ENCODE results near the gene ANAPC1. TPM values are rescaled to one million over a fixed set of nuclear protein-coding genes. Genes with fewer than 3 reads are reported as not detected.
"Not testable (repeated sequence)": the region's sequence is repeated elsewhere in the genome, so short reads cannot be mapped to it uniquely, and the experiment has no call there.

The ANAPC1 gene, protein sequence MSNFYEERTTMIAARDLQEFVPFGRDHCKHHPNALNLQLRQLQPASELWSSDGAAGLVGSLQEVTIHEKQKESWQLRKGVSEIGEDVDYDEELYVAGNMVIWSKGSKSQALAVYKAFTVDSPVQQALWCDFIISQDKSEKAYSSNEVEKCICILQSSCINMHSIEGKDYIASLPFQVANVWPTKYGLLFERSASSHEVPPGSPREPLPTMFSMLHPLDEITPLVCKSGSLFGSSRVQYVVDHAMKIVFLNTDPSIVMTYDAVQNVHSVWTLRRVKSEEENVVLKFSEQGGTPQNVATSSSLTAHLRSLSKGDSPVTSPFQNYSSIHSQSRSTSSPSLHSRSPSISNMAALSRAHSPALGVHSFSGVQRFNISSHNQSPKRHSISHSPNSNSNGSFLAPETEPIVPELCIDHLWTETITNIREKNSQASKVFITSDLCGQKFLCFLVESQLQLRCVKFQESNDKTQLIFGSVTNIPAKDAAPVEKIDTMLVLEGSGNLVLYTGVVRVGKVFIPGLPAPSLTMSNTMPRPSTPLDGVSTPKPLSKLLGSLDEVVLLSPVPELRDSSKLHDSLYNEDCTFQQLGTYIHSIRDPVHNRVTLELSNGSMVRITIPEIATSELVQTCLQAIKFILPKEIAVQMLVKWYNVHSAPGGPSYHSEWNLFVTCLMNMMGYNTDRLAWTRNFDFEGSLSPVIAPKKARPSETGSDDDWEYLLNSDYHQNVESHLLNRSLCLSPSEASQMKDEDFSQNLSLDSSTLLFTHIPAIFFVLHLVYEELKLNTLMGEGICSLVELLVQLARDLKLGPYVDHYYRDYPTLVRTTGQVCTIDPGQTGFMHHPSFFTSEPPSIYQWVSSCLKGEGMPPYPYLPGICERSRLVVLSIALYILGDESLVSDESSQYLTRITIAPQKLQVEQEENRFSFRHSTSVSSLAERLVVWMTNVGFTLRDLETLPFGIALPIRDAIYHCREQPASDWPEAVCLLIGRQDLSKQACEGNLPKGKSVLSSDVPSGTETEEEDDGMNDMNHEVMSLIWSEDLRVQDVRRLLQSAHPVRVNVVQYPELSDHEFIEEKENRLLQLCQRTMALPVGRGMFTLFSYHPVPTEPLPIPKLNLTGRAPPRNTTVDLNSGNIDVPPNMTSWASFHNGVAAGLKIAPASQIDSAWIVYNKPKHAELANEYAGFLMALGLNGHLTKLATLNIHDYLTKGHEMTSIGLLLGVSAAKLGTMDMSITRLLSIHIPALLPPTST (N-terminal part only)
- total RNA-seq (2014; rRNA removed; shearing (Covaris generic)), result 60.8 and 97.1 TPM in 2 replicates

DNA sequence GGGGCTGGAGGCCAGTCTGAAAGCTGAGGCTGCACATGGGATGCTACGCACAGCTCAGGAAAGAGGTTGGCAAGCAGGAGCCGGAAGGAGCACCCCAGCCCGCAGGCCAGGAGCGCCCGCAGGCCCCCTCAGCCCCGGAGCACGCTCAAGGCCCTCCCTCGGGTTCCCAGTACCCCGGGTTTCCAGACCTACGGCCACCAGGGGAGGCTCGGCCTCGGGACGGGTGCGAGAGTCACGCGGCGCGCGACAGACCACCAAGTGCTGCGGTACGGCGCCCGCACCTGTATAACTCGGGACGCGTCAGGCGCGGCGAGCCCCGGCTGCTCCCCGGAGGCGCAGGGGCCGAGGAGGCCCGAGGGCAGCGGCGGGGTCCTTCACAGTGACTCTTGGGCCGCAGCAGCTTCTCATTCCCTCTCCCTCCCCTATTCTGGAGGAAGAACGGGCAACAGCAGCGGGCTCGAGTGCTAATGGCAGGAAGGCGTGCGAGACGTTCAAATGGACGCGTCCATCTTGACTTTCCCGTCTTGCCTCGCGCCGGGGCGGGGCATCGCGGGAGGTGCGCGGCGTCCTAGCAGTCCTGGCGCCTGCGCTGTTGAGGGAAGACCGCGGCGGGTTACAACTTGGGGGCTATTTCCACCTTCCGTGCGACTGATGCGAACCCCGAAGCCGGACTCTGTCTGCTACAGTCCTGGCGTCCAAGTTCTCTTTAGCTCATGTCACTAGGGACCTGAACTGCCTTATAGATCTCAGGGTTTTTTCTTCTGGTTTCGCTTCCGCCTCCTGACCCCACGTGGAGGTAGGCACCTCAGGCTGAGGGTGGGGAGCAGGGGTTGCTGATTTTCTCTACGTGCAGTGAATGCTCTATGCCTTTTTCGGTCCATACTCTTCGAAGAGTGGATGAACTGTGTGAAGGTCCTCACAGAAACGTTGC lies at the start of gene ANAPC1:
Gene ANAPC1, minus strand, starts transcription at position 533 of the 931 bp plus-strand sequence. CDS start 3,368 bp downstream, outside the sequence.
- DNase-seq (ENCODE audit: low spot score), result peak; percentile 78

DNA sequence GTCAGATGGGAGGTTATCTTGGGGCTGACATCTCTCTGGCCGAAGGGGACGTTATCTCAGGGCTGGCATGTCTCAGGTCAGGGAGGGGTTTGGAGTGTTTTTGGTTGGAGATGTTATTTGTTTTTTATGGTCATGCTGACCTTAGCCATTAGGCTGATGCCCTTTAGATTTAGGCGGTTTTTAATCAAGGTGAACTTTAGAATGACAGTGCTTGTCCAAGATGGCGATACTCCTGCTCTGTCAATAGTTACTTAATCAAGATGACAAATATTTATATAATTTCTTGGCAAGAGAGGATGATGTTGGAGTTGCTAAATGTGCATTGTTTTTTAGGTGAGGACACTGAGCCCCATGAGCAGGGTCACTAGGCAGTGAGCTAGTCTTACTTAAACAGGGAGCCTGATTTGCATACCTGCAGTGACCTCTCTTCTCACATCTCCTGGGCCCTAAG lies 48.9 kb upstream of the ANAPC1 start:
- no peak for DNase-seq (ENCODE audit: low spot score)

DNA sequence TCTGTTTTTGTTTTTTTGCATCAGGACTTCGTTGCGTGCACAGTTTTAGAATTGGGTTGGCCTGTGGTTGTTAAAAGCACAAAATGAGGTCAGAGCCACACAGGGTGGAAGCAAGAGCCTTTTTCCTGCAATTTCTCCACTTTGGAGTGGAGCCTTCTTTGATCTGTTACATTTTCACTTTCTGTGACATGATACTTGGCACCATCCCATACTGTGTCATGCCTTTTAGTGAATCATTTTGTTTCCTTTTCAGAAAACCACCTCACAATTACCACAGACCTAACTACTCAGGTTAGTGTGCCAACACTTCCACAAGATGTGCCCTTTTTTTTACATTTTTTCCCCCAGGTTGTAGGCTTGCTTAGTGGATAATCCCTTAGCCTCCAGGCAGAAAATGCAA lies 46.9 kb upstream of the ANAPC1 start:
- DNase-seq (ENCODE audit: low spot score), result peak; percentile 75

DNA sequence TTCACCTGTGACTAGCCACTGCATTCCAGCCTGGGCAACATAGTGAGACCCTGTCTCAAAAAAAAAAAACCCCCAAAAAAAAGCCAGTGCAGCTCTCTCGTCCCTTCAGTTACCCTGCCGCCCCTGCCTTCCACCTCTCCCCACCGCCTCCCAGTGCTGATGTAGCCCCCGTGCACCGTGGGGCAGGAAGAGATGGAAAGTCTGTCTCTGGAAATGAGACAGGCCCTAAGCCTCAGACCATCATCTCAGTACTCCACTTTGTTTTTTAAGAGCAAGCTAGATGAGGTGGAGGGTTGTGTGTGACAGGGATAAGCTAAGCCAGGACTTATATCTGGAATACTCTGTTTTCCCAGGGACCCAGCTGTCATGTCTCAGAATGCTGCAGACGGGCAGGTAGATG lies 46.4 kb upstream of the ANAPC1 start:
- DNase-seq (ENCODE audit: low spot score), result no peak

DNA sequence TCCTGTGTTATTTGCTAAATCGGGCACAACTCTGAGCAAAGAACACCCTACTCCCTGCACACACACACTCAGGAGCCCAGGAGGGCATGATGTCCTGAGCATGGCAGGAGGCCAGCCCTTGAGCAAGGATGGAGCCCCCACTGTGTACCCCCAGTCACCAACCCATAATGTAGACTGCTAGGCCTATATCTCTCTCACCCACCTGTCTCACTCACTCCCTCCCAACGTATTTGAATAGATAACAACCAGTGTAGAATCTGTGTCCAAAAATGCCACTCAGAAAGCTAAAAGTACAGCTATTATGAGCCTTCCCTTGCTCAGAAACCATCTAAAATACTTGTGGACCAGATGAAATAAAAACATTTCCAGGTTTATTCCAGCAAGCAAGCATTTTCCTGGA lies 43.7 kb upstream of the ANAPC1 start:
- no peak for DNase-seq (ENCODE audit: low spot score)

DNA sequence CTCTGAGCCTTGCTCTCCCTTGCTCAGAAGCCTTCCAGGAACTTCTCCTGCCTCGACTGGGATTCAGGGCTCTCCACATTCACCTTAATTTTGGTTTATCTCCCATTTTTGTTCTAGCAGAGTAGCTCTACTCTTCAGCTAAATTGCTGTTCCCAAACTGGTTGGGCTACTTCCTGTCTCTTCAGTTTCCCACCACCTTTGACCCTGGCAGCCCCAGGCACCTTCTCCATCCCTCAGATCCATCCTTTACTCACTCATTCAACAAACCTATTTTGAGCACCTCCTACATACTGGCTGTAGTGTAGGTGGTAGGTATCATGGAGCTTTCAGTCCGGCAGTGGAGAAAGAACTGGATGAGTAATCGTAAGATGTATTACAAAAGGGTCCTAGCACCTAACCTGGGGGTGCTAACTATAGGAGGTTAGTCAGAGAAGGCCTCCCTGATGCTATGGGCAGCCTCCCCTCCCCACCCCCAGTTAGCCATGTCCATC lies 40.7 kb upstream of the ANAPC1 start:
- no peak for DNase-seq (ENCODE audit: low spot score)

DNA sequence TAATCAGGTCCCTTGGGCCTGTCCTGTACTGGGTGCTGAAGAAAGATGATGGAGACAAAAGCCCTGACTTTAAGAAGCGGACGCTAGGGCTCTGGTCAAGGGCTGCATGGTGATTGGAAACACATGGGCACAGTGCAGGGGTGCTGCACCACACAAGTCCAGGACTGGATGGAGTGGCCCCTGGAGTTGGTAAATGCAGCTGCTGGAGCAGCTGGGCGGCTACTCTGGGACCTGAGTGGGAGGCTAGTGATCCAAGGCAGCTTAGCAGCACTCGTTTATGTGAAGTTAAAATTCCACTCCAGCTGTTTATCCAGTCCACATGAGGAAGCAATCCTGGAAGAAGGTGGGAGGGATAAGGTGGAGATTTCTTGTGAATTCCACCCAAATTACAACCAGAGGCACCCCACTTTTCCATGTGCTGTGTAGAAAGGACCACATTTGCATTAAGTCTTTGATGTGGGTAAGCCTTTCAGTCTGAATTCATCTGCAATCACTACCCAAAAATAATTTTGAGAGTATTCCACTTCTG lies 39.3 kb upstream of the ANAPC1 start:
- DNase-seq (ENCODE audit: low spot score), result no peak

DNA sequence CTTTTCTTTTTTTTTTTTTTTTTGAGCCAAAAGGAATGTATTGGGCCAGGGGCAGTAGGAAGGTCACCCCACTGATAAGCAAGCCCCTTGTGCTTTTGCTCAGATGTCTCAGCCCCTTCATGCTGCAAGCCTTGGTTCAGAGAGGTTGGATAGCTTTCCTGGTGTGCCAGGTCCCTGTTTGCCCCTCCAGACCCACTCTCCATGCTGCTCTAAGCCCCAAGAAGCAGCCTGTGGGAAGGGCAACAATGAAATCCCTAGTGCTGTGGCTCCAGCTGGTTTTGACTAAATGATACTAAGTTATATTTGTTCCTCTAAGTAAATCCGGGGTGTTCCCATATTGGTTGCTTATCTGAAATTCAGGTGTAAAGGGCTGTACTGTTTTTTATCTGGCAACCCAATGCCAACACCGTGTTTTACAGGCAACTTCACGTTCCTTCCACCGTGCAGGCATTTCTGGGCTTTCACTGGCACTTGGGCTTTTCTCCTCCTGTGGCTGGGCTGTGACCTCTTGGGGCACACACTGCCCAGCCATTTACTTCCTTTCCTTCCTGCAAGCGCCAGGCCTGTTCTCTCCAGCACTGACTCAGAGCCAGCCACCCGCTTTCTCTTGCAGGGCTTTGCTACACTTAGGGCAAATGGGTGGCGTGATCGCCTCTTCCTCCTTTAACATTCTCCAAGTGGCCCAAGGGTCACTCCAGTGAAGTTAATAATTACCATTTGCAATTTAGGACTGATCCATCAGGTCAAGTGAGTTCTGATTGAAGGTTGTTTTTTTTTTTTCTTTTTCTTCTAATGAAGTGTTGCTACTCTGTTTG lies 36.0 kb upstream of the ANAPC1 start:
- DNase-seq (ENCODE audit: low spot score), result no peak

DNA sequence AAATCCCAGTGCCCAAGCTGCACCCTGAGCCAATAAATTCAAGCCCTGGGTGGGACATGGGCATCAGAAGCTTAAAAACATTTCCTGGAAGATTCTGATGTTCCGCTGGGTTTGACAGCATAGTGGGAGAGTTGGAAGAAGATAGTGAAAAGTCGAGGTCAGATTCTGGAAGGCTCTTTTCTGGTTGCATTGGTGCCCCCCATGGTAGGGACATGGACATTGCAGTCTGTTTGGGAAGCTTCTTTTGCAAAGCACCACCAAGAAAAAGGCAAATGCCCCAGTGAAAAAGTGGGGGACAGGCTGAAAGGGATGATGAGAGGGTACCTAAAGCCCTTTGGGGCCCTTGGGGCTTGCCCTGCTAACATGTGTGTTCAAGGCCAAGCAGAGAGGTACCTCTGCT lies 35.4 kb upstream of the ANAPC1 start:
- no peak for DNase-seq (ENCODE audit: low spot score)

DNA sequence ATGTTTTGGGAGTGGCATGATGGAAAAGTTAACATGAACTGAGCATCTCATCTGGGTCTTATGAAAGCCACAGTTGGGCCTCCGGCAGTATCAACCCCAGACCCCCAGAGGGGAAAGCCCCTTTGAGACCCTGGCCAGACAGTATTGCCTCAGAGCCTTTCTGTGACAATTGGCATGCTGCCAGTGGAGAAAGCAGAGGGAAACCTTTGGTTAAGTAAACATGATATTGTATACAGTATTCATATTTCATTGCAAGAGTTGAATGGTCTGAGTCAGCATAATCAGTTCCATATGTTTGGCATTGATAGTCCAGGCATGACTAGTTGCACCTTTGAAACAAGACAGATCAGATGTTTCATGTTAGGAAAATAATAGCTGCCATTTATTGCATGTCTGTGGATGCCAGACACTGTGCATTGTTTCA lies 34.4 kb upstream of the ANAPC1 start:
- no peak for DNase-seq (ENCODE audit: low spot score)

DNA sequence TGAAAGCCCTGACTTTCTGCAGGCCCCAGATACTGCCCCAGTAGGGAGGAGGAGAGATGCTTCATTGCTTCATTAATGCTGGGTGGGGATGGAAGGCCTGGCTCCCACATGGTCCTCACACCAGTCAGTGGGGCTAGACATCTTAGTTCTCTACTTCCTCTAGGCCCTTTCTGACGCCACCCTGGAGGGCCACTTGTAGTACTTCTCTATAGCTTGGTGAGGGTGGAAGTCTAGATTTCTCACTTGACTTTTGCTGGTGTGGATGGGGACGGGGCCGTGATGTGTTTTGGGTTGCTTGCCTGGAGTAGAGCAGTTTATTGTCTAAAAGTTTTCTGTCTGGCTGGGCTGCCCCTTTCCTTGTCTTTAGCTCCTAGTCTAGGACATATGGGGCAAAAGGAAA lies 33.1 kb upstream of the ANAPC1 start:
- DNase-seq (ENCODE audit: low spot score), result no peak

DNA sequence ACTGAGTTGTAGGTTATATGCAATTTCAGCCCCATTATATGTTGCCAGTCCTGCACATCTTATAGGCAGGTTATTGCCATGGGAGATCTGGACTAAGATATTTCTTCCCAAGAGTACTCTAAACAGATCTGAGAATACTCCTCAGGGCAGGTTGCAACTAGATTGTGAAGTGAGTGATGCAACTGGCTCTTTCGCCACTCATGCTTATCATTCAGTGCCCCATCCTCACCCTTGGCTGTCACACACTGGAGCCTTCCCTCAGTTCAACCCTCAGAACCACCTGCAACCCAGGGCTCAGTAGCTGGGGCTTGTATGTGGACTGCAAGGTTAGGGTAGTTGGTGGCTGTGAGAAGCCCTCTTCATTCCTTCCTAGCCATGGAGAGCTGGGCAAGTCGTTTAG lies 28.6 kb upstream of the ANAPC1 start:
- DNase-seq (ENCODE audit: low spot score), result no peak

DNA sequence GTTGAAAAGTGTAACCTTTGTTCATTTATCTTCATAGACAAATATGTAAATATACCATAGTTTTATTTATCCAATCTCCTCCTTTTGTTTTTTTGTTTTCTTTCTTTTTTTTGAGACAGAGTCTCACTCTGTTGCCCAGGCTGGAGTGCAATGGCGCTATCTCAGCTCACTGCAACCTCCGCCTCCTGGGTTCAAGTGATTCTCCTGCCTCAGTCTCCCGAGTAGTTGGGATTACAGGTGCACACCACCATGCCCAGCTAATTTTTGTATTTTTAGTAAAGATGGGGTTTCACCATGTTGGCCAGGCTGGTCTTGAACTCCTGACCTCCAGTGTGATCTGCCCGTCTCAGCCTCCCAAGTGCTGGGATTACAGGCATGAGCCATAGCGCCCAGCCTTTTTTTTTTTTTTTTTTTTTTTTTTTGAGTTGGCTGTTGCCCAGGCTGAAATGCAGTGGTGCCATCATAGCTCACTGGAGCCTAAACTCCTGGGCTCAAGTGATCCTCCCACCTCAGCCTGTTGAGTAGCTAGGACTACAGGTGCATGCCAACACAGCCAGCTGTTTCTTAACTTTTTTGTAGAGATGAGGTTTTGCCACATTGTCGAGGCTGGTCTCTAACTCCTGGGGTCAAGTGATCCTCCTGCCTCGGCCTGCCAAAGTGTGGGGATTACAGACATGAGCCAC lies 27.4 kb upstream of the ANAPC1 start:
- not testable (repeated sequence) for DNase-seq (ENCODE audit: low spot score)

DNA sequence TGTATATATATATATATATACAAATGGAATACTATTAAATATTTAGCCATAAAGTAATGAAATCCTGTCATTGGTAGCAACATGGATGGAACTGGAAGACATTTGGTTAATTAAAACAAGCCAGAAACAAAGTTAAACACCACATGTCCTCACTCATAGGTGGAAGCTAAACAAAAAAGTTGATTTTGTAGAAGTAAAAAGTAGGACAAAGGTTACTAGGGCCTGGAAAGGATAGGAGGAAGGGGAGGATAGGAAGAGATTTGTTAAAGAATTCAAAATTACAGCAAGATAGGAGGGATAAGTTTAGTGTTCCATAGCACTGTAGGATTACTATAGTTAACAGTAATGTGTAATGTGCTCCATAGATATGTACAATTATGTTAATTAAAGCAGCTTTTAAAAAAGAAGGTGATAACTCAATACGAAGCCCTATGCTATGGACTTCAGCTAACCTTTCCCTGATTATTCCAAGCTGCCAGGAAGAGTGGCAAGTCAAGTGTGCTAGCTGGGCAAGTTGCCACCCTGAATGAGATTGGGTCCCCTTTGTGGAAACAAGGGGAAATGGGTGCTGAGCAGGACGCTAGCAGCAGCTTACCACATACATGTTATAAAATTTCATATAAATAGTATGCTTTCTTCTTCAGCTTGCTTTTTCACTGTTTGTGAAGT lies 26.8 kb upstream of the ANAPC1 start:
- no peak for DNase-seq (ENCODE audit: low spot score)

DNA sequence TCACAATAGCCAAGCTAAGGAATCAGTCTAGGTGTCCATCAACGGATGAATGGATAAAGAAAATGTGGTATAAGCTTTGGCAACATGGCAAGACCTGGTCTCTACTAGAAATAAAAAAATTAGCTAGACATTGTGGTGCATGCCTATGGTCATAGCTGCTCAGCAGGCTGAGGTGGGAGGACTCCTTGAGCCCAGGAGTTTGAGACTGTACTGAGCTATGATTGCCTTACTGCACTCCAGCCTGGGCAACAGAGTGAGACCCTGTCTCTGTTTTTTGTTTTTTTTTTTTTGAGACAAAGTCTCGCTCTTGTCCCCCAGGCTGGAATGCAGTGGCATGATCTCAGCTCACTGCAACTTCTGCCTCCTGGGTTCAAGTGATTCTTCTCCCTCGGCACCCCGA lies 26.0 kb upstream of the ANAPC1 start:
- DNase-seq (ENCODE audit: low spot score), result not testable (repeated sequence)

DNA sequence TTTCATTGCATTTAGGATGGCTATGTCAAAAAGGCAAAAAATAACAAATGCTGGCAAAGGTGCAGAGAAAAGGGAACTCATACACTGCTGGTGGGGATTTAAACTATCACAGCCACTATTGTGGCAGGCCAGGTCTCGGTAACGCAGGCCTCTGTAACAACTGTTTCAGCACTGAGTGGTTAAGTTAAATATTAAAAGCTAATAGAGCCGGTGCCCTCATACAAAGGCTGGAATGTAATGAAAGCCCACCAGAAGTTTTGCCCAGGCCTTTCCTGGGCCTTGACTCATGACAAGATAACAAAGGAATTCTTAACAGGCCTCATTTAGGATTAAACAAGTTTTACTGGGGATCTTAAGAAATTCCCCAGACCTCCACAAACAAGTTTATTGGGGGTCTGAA lies 25.1 kb upstream of the ANAPC1 start:
- DNase-seq (ENCODE audit: low spot score), result no peak

DNA sequence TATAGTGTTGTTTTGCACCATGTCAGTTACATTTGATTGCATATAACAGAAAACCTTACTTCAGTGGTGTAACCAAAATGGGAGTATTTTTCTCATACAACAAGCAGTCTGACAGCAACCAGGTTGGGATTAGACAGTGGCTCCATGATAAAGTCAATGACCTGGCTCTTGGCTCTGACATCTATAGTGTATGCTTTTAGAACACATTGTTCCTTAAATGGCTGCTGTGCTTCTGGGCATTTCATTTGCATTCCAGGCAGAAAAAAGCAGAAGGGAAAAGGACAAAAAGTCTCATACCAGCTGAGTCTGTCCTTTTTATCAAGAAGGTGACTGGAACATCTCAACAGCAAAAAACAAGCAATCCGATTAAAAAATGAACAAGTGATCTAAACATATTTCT lies 24.6 kb upstream of the ANAPC1 start:
- no peak for DNase-seq (ENCODE audit: low spot score)

DNA sequence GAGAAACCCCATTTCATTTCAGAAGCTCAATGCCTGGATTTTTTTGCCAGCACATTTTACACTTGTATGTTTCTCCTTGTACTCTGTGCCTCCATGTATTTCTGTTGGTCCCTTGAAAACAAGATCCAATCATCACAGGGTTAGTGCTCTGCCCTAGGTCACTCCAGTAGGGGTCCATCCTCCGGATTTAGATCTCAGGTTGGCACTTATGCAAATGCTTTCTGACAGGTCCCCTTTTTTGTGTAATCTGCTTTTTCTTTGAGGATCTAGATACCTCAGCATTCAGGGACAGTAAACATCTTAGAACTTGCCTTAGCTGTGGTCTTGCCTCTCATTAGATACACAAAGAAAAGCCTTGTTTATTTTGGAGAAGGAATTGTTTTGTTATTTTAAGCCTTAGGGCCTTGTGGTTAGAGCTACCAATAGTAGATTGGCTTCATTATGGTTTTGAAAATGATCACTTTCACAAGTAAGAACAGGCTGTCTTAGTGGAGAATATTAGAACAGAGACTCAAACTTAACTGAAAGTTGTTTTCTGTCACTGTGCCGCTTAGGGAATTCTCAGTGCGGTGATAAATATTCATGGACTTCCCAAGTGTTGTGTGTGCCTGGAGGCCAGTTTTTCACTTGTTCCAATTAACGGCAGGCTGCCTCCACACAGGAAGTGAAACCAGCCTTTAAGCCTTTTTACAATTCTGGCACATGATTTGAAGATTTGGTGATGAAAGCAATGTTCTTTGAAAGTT lies 22.2 kb upstream of the ANAPC1 start:
- peak; percentile 33 for DNase-seq (ENCODE audit: low spot score)
